B cell (primary cell): ENCODE measurements around the gene SPACA5B. TPM values are rescaled to one million over a fixed set of nuclear protein-coding genes. Genes with fewer than 3 reads are reported as not detected.
"Not testable (repeated sequence)": the region's sequence is repeated elsewhere in the genome, so short reads cannot be mapped to it uniquely, and the experiment has no call there.

Source experiments
- ATAC-seq: fragments of 200-7000 bp; cut with Tn5 transposase; one replicate; pipeline ENCODE4 v1.10.0; 2021; ENCODE audit warnings: low read depth, mild to moderate bottlenecking, moderate number of reproducible peaks, moderate library complexity
- CTCF ChIA-PET: fragments of 350-600 bp; sonication (Branson Sonifier 250); formaldehyde crosslinking; loops from one replicate; lab custom pipeline; 2021; ENCODE audit warnings: antibody characterized with exemption, inconsistent platforms; lab: Charles Lee
- POLR2A ChIA-PET: fragments of 350-600 bp; sonication (Branson Sonifier 250); formaldehyde crosslinking; loops from one replicate; lab custom pipeline; 2021; ENCODE audit warnings: antibody characterized with exemption; lab: Charles Lee
- DNase-seq: peaks from one replicate; pipeline ENCODE4 v3.0.0; 2013
- H2AFZ ChIP-seq: 2 replicates; pipeline ENCODE4 v1.6.1; 2012; ENCODE audit warnings: mild to moderate bottlenecking, low read depth, low read length; ENCODE audit not compliant: insufficient read depth, poor library complexity, severe bottlenecking
- H3K27ac ChIP-seq, 2 donors: 1 replicate in 1 of 2; 2 replicates in 1 of 2; pipeline ENCODE4 v1.5.1; 2012 to 2013; ENCODE audit warnings: low read length in 2 of 2, mild to moderate bottlenecking in 2 of 2, moderate library complexity in 1 of 2
- H3K27me3 ChIP-seq, 4 experiments: fragments of 200-600 bp in 1 of 4; sonication (generic) in 1 of 4; replicated peaks in 1 of 4; 1 replicate in 2 of 4; 2 replicates in 2 of 4; pipeline versions ENCODE4 v1.6.1 to v1.7.0; 2013 to 2016; ENCODE audit warnings: low read length in 3 of 4, mild to moderate bottlenecking in 2 of 4, mixed read lengths in 1 of 4, moderate library complexity in 1 of 4; ENCODE audit not compliant: insufficient read depth in 4 of 4, control insufficient read depth in 3 of 4; ENCODE audit errors: control extremely low read depth in 1 of 4
- H3K36me3 ChIP-seq, 2 experiments: replicated peaks in 1 of 2; 1 replicate in 1 of 2; 2 replicates in 1 of 2; pipeline versions ENCODE4 v1.6.1 to v1.7.1; 2013; ENCODE audit warnings: low read length in 1 of 2; ENCODE audit not compliant: insufficient read depth in 2 of 2, control insufficient read depth in 1 of 2; ENCODE audit errors: control extremely low read depth in 1 of 2, extremely low read depth in 1 of 2
- H3K4me1 ChIP-seq, 2 donors: fragments of 200-600 bp in 1 of 2; sonication (generic) in 1 of 2; 1 replicate in 1 of 2; 2 replicates in 1 of 2; pipeline versions ENCODE4 v1.5.1 to v1.6.1; 2013 to 2017; ENCODE audit warnings: low read length in 2 of 2; ENCODE audit not compliant: control insufficient read depth in 2 of 2, insufficient read depth in 2 of 2
- H3K4me2 ChIP-seq: replicated peaks from 2 replicates; pipeline ENCODE3; 2012; ENCODE audit warnings: mild to moderate bottlenecking, low read depth, low read length; ENCODE audit not compliant: poor library complexity, severe bottlenecking
- H3K4me3 ChIP-seq, 5 experiments: fragments of 200-600 bp in 1 of 5; sonication (generic) in 1 of 5; 1 replicate in 3 of 5; 2 replicates in 2 of 5; pipeline versions ENCODE4 v1.5.1 to v1.7.0; 2011 to 2016; ENCODE audit warnings: low read length in 4 of 5, mild to moderate bottlenecking in 4 of 5, low read depth in 2 of 5, control low read depth in 1 of 5, moderate library complexity in 1 of 5; ENCODE audit not compliant: insufficient read depth in 1 of 5; ENCODE audit errors: control extremely low read depth in 1 of 5, extremely low read depth in 1 of 5
- H3K79me2 ChIP-seq: fragments of 200-600 bp; sonication (generic); one replicate; pipeline ENCODE4 v1.6.0; 2016; ENCODE audit warnings: low read length; ENCODE audit not compliant: control insufficient read depth, insufficient read depth
- H3K9ac ChIP-seq: fragments of 200-600 bp; sonication (generic); 2 replicates; pipeline ENCODE4 v1.6.1; 2017; ENCODE audit warnings: mild to moderate bottlenecking, low read length, moderate library complexity
- H3K9me3 ChIP-seq, 3 donors: one replicate each; pipeline versions ENCODE4 v1.6.1 to v1.7.1; 2013; ENCODE audit warnings: low read length in 2 of 3; ENCODE audit not compliant: control insufficient read depth in 2 of 3, insufficient read depth in 1 of 3; ENCODE audit errors: control extremely low read depth in 1 of 3
- H4K20me1 ChIP-seq: 2 replicates; pipeline ENCODE4 v1.6.0; 2012; ENCODE audit warnings: mild to moderate bottlenecking, low read length; ENCODE audit not compliant: insufficient read depth, control insufficient read depth, poor library complexity, severe bottlenecking
- H3K27ac Mint-ChIP-seq: one replicate; pipeline ENCODE4 v1.8.0; 2021; ENCODE audit warnings: mixed read lengths
- H3K27me3 Mint-ChIP-seq: one replicate; pipeline ENCODE4 v1.8.0; 2021; ENCODE audit warnings: mixed read lengths
- H3K4me1 Mint-ChIP-seq: one replicate; pipeline ENCODE4 v1.8.0; 2021; ENCODE audit warnings: mixed read lengths
- H3K4me3 Mint-ChIP-seq: one replicate; pipeline ENCODE4 v1.8.0; 2021; ENCODE audit warnings: mixed read lengths
- H3K9me3 Mint-ChIP-seq: one replicate; pipeline ENCODE4 v1.8.0; 2022; ENCODE audit warnings: mixed read lengths; ENCODE audit not compliant: insufficient read depth
- EZH2 ChIP-seq: IDR thresholded peaks from 2 replicates; pipeline ENCODE4 v1.6.1; 2012; ENCODE audit warnings: borderline replicate concordance, low read depth, mild to moderate bottlenecking, moderate library complexity, low read length; ENCODE audit not compliant: insufficient read depth, poor library complexity, severe bottlenecking
- WGBS: methylation state at CpG from one replicate; pipeline ENCODE4 v1.1.5; 2013; ENCODE audit warnings: missing lambda C conversion rate; ENCODE audit not compliant: insufficient coverage; 5-methylcytosine and 5-hydroxymethylcytosine counted together
- intact Hi-C: fragments of 100-400 bp; cut with micrococcal nuclease; formaldehyde crosslinking; loops from one replicate; pipeline ENCODE4 v1.10.0; 2022
- polyA minus RNA-seq: library from RNA; depleted of rRNA, polyadenylated mRNA; stranded (reverse); fragments of >200 nt; gene quantifications from 2 replicates; pipeline ENCODE4 v1.2.3, GENCODE V29; 2012
- polyA plus RNA-seq: library from polyadenylated mRNA; depleted of rRNA; stranded (reverse); fragments of >200 nt; gene quantifications from 2 replicates; pipeline ENCODE4 v1.2.3, GENCODE V29; 2012
- total RNA-seq, 2 donors: library from RNA; stranded (reverse); fragments of 120-200 nt in 1 of 2; gene quantifications; 1 replicate in 1 of 2; 2 replicates in 1 of 2; pipeline versions ENCODE4 v1.2.3 to v1.2.4, GENCODE V29; 2013 to 2022
- TF ChIP-seq, protein P1 (sequence below): fragments of 200-600 bp; IDR thresholded peaks from one replicate; pipeline ENCODE4 v1.8.0; 2022; ENCODE audit warnings: antibody characterized with exemption, mild to moderate bottlenecking

SPACA5B gene
- total RNA-seq: not detected in 2 replicates
- total RNA-seq (2013): not detected
- polyA plus RNA-seq: not detected in 2 replicates
- polyA minus RNA-seq: not detected in 2 replicates

DNA sequence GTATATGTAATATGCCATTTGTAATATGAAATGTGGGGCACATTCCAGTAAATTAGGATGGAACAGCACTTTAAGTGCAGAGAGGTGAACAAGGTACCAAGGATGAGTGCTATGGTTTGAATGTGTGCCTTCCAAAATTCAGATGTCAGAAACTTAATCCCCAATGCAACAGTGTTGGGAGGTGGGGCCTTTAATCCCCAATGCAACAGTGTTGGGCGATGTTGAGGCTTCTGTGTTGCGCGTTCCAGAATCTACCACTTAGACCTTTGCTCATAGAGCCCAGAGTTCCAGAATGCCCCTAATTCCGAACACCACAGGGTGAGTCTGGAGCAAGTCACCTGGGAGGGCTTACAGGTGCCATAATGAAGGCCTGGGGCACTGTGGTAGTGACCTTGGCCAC lies at the start of gene SPACA5B:
TSS of gene SPACA5B (plus strand) at position 301 of the 400 bp plus-strand sequence. CDS start at position 363, 62 bp downstream.
- H2AFZ ChIP-seq, intact Hi-C loops, POLR2A ChIA-PET, DNase-seq, H3K9me3 Mint-ChIP-seq, ATAC-seq, H3K4me1 Mint-ChIP-seq, H3K36me3 ChIP-seq, H3K27ac Mint-ChIP-seq, H3K79me2 ChIP-seq, H3K9ac ChIP-seq, H3K27me3 ChIP-seq, H3K27me3 Mint-ChIP-seq, H3K4me3 ChIP-seq, H3K27ac ChIP-seq, H3K4me1 ChIP-seq, H4K20me1 ChIP-seq, H3K4me3 Mint-ChIP-seq, H3K9me3 ChIP-seq, H3K4me2 ChIP-seq, CTCF ChIA-PET: not testable (repeated sequence)
- no CpG with 5 or more reads among the region's 4 CpGs for WGBS

DNA sequence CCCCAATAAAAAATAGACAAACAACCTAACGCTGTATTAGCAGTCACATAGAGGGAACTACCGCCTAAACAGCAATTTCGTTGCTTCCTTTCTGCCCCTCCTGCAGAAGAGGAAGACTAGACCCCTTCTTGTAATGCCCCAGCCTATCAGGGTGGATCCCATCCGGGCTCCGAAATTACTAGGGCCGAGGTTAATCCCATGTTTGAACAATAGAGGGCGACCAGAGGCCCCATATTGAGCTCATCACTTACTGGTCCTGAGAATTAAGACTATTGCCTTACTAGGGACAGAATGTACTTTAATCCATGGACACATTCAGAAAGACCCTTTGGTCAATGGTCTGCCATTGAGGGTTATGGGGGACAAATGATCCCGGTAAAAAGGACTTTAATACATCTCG lies 47.2 kb upstream of the SPACA5B start:
- no peak overlapping the region for H3K4me3 ChIP-seq
- H3K27me3 ChIP-seq: no peaks in the 10 kb centered on the region
- WGBS: 0% methylated on average over 2 of the region's 9 CpGs
- no peak overlapping the region for H3K9ac ChIP-seq
- no peak overlapping the region for H3K4me2 ChIP-seq
- H3K4me1 Mint-ChIP-seq: no peaks in the 10 kb centered on the region
- ChIA-PET POLR2A (no interaction called here), CTCF (no interaction called here)
- no peaks in the 10 kb centered on the region for H3K27me3 Mint-ChIP-seq
- H3K9me3 ChIP-seq: no peaks in the 10 kb centered on the region
- H3K27ac ChIP-seq: no peak overlapping the region
- H3K36me3 ChIP-seq: no peaks in the 10 kb centered on the region
- no peaks in the 10 kb centered on the region for H4K20me1 ChIP-seq
- DNase-seq: peak; percentile 53
- H3K9me3 Mint-ChIP-seq: no peaks in the 10 kb centered on the region
- TF ChIP-seq, protein P1, sequence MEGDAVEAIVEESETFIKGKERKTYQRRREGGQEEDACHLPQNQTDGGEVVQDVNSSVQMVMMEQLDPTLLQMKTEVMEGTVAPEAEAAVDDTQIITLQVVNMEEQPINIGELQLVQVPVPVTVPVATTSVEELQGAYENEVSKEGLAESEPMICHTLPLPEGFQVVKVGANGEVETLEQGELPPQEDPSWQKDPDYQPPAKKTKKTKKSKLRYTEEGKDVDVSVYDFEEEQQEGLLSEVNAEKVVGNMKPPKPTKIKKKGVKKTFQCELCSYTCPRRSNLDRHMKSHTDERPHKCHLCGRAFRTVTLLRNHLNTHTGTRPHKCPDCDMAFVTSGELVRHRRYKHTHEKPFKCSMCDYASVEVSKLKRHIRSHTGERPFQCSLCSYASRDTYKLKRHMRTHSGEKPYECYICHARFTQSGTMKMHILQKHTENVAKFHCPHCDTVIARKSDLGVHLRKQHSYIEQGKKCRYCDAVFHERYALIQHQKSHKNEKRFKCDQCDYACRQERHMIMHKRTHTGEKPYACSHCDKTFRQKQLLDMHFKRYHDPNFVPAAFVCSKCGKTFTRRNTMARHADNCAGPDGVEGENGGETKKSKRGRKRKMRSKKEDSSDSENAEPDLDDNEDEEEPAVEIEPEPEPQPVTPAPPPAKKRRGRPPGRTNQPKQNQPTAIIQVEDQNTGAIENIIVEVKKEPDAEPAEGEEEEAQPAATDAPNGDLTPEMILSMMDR: no peak
- TF ChIP-seq EZH2: no peak
- no peak overlapping the region for H2AFZ ChIP-seq
- H3K79me2 ChIP-seq: no peaks in the 10 kb centered on the region
- ATAC-seq: no peak
- no peak overlapping the region for H3K27ac Mint-ChIP-seq
- intact Hi-C loops: no loop called here
- no peaks in the 10 kb centered on the region for H3K4me1 ChIP-seq
- no peak overlapping the region for H3K4me3 Mint-ChIP-seq
